ENCODE measurements around the gene FZR1. TPM values are rescaled to one million over a fixed set of nuclear protein-coding genes. Genes with fewer than 3 reads are reported as not detected.

Gene FZR1
- total and polyA plus RNA-seq, 9 of the 15 experiments (the other 6 are each of a cell fraction or from before 2014, with no cell fraction given) = 0.18 to 48.0 (median 22.2) TPM

GRCh38 chr19:3544742-3545668 is 38.9 kb downstream of the FZR1 start (continued):
- no peak for TF ChIP-seq CREB3L1 (IDR thresholded peaks at IDR 0.05; ENCODE audit: borderline replicate concordance, low read depth)
- TF ChIP-seq ZNF785 (CRISPR knock-in tag; IDR thresholded peaks at IDR 0.05) = no peak
- no peak for TF ChIP-seq ZC3H8 (IDR thresholded peaks at IDR 0.05)
- no peak for TF ChIP-seq HNRNPL (IDR thresholded peaks at IDR 0.05; ENCODE audit: low read depth, low read length)
- no peak for TF ChIP-seq BDP1 (IDR thresholded peaks at IDR 0.05; ENCODE audit: insufficient read depth, insufficient read length)
- TF ChIP-seq TFE3 (CRISPR knock-in tag; IDR thresholded peaks at IDR 0.05) = no peak
- 0 out of 2 replicates have a peak, but pooled peaks have one; percentile 56 for TF ChIP-seq PTBP1 (IDR thresholded peaks at IDR 0.05; ENCODE audit: low read depth, low read length)
- no peak for TF ChIP-seq ZNF551 (CRISPR knock-in tag; IDR thresholded peaks at IDR 0.05)
- TF ChIP-seq SREBF1 (IDR thresholded peaks at IDR 0.05; ENCODE audit: borderline replicate concordance, low read depth, low read length) = no peak
- TF ChIP-seq ZNF384 (IDR thresholded peaks at IDR 0.05; ENCODE audit: low read depth, low read length) = no peak
- no peak for TF ChIP-seq POU5F1 (IDR thresholded peaks at IDR 0.05; ENCODE audit: borderline replicate concordance, low read depth, low read length, partially characterized antibody)
- TF ChIP-seq MITF (IDR thresholded peaks at IDR 0.05) = no peak
- no peak for TF ChIP-seq SNAPC5 (CRISPR knock-in tag; IDR thresholded peaks at IDR 0.05)
- TF ChIP-seq MEF2D (tag; conservative IDR thresholded peaks at IDR 0.05; ENCODE audit: low read depth) = no peak
- TF ChIP-seq U2AF1 (optimal IDR thresholded peaks at IDR 0.05; ENCODE audit: low read depth, low read length) = no peak
- no peak for TF ChIP-seq ZKSCAN3 (CRISPR knock-in tag; IDR thresholded peaks at IDR 0.05)
- no peak for TF ChIP-seq THRA (IDR thresholded peaks at IDR 0.05)
- 0 out of 2 replicates have a peak, but pooled peaks have one; percentile 25 for TF ChIP-seq ZBTB7A (IDR thresholded peaks at IDR 0.05; ENCODE audit: borderline replicate concordance, control insufficient read depth, low read depth, low read length)
- no peak for TF ChIP-seq NFIX (CRISPR knock-in tag; IDR thresholded peaks at IDR 0.05; ENCODE audit: low read depth)
- no peak for TF ChIP-seq ZNF134 (CRISPR knock-in tag; conservative IDR thresholded peaks at IDR 0.05)
- peak; percentile 26; the same call in 1 of the 2 replicates for TF ChIP-seq NFIC (IDR thresholded peaks at IDR 0.05)
- no peak for TF ChIP-seq ELF4 (CRISPR knock-in tag; IDR thresholded peaks at IDR 0.05)
- TF ChIP-seq MECOM (CRISPR knock-in tag; IDR thresholded peaks at IDR 0.05) = no peak
